T1000 (cell line): ENCODE measurements around the gene TPI1.

Experiments used
- DNase-seq: peaks from one replicate; lab custom pipeline; 2025; ENCODE audit warnings: mixed read lengths; lab: John Stamatoyannopoulos, UW

TPI1 gene

GRCh38 chr12:6867413-6868210 is at the start of gene TPI1:
Gene TPI1 (plus strand): TSS chr12:6867531. CDS start chr12:6867567, 36 bp downstream.
- peak; percentile 82 for DNase-seq

GRCh38 chr12:6817662-6818157 is 49.6 kb upstream of the TPI1 start:
- DNase-seq: no peak

- DNase-seq: no peak
Observed at GRCh38 chr12:6818222-6818621, 49.1 kb upstream of the TPI1 start.

- DNase-seq: no peak
Observed at GRCh38 chr12:6818645-6819044, 48.7 kb upstream of the TPI1 start.

GRCh38 chr12:6819106-6820030 is 48.0 kb upstream of the TPI1 start:
- no peak for DNase-seq

GRCh38 chr12:6820166-6820565 is 47.2 kb upstream of the TPI1 start:
- no peak for DNase-seq

- DNase-seq: peak; percentile 46
Observed at GRCh38 chr12:6821591-6822425, 45.5 kb upstream of the TPI1 start, which contains the start of gene GPR162. Gene GPR162 (plus strand): TSS chr12:6821821. CDS start chr12:6823899, 2,078 bp downstream.

- DNase-seq: no peak
Observed at GRCh38 chr12:6822426-6823135, 44.8 kb upstream of the TPI1 start.

GRCh38 chr12:6823182-6824084 is 43.9 kb upstream of the TPI1 start:
- no peak for DNase-seq

- DNase-seq: no peak
Observed at GRCh38 chr12:6824085-6824775, 43.1 kb upstream of the TPI1 start.

- DNase-seq: no peak
Observed at GRCh38 chr12:6824901-6825381, 42.4 kb upstream of the TPI1 start.

GRCh38 chr12:6825398-6826124 is 41.8 kb upstream of the TPI1 start:
- DNase-seq: peak; percentile 56

- DNase-seq: no peak
Observed at GRCh38 chr12:6826125-6826733, 41.1 kb upstream of the TPI1 start.

GRCh38 chr12:6826734-6827436 is 40.4 kb upstream of the TPI1 start:
- DNase-seq: no peak

GRCh38 chr12:6827437-6827911 is 39.9 kb upstream of the TPI1 start:
- peak; percentile 53 for DNase-seq

GRCh38 chr12:6827982-6828780 is 39.1 kb upstream of the TPI1 start, which contains the start of gene P3H3:
Gene P3H3 (plus strand): TSS chr12:6828407. CDS start chr12:6828441, 34 bp downstream.
- peak; percentile 19 for DNase-seq
